ENCODE results near the gene AQP12B. TPM values are rescaled to one million over a fixed set of nuclear protein-coding genes. Genes with fewer than 3 reads are reported as not detected.

Gene AQP12B
- total RNA-seq, 1 donor, result not detected

GRCh38 chr2:240629968-240630770, 52.5 kb downstream of the AQP12B start:
- DNase-seq (ENCODE audit: low read depth), result no peak
- H3K4me3 ChIP-seq (ENCODE audit: low read depth, low read length), result no peak overlapping the region
- no peak for TF ChIP-seq CTCF (IDR thresholded peaks at IDR 0.05; ENCODE audit: insufficient read depth, low read depth, low read length)

- no peak overlapping the region for H3K4me3 ChIP-seq (ENCODE audit: low read depth, low read length)
- TF ChIP-seq CTCF (IDR thresholded peaks at IDR 0.05; ENCODE audit: insufficient read depth, low read depth, low read length), result no peak
- no peak for DNase-seq (ENCODE audit: low read depth)
Observed at GRCh38 chr2:240629619-240629967, 53.1 kb downstream of the AQP12B start.

DNA sequence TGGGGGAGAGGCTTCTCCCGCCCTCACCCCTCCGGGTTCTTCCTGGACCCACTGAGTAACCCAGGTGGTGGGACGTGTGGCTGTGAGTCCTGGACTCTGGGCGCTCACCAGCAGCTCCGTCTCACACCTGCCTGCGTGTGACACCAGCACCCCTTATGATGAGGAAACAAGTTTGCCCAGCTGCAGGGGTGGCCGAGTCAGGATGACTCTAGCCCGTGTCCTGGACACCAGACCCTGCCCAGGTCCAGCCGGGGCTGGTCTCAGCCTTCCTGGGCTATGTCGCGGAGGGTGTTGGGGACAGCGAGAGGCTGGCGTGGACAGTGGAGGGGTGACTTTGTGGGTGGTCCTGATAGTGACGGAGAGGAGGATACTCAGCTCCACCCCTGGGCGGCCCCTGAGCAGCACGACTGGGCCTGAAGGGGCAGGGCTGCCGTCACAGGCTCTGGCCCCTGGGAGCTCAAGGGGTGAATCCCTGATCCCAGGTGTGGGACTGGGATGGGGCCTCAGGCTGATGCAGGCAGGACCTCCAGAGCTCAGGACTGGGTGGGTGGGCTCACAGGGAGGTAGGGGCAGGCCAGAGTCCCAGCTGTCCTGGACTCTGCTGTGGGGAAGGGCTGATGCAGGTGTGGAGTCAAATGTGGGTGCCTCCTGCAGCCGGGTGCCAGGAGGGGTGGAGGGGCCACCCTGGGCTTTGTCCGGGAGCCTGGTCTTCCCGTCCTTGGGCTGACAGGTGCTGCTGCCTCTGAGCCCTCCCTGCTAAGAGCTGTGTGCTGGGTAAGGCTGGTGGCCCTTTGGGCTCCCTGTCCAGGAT, 53.7 kb downstream of the AQP12B start:
- no peak for DNase-seq (ENCODE audit: low read depth)
- TF ChIP-seq CTCF (IDR thresholded peaks at IDR 0.05; ENCODE audit: insufficient read depth, low read depth, low read length), result no peak
- H3K4me3 ChIP-seq (ENCODE audit: low read depth, low read length), result no peak overlapping the region

DNA sequence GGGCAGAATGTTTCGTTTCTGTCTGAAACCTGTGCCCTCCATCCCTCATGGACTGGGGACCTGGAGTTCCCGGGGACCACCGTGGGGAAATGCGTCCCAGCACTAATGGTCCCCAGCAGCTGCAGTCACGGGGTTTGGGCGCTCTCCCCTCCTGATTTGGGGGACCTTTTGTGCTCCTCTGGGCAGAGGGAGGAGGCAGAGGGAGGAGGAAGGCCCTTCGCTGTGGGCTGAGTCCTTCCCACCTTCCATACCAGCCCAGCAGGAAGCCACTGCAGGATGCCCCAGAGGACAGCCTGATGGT, 54.2 kb downstream of the AQP12B start:
- H3K4me3 ChIP-seq (ENCODE audit: low read depth, low read length), result no peak overlapping the region
- TF ChIP-seq CTCF (IDR thresholded peaks at IDR 0.05; ENCODE audit: insufficient read depth, low read depth, low read length), result no peak
- DNase-seq (ENCODE audit: low read depth), result no peak

DNA sequence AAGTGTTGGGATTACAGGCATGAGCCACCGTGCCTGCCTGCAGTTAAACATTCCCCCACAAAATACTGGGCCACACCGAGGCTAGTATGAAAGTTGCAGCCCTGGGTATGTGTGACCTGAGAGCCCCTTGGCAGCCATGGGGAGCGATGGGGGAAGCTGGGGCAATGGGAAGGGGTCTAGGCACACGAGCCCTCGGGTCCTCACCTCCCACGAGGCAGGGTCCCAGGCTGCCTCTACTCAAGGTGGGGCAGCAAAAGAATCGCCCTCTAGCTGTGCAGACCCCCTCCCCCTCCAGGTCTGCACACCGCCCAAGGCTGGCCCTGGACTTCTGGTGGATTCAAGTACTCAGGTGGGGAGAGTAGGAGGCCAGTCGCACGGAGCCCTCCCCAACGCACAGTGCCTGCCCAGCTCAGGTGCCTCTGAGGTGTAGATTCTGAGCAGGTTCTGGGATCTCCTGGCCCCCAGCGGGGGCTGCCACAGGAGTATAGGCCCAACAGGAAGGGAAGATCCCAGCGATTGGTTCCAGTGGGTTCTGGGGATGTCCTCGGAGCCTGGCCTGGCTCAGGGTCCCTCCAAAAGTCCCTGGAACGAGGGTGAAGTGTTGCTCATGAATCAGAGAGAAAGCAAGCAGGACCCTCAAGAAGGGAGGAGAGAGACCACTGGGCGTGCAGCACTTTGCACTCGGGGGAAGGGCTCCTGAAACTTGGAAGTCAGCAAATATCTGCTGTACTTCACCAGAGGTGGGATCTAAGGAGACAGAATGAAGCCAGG, 54.8 kb downstream of the AQP12B start:
- H3K4me3 ChIP-seq (ENCODE audit: low read depth, low read length), result no peak overlapping the region
- no peak for TF ChIP-seq CTCF (IDR thresholded peaks at IDR 0.05; ENCODE audit: insufficient read depth, low read depth, low read length)
- DNase-seq (ENCODE audit: low read depth), result no peak

DNA sequence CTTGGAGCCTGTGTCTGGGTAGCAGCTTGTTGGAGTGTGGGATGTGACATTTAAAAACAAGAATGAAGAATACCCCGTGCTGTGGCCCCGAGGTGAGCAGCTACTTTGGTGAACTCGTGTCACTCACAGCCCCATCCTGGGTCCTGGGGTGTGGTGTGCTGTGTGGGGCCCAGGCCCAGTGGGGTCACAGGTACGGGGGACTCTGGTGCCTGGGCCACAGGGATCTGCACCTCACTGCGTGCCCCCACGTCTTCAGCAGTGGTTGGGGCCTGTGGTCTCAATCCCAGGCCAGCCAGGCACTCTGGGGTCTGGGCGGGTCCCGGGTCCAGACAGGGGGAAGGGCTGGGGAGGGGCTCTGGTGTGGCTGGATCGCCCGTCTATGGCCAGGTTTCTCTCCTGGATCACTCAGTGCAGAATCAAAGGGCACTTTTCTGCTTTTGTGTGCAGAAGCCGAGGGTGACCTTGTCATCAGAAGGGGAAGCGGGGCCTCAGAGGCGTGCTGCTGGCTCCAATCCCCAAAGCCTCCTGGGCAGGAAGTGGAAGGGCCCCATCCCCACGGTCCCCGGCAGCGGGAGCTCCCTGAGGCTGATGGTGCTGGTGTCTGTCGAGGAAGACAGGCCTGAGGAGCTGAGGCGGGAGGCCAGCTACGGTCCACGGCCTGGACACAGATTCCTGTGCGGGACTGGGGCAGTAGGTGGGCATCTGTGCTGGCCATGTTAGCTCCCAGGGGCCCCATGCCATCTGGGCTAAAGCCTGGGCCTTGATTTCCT, 56.0 kb downstream of the AQP12B start:
- DNase-seq (ENCODE audit: low read depth), result no peak
- no peak for TF ChIP-seq CTCF (IDR thresholded peaks at IDR 0.05; ENCODE audit: insufficient read depth, low read depth, low read length)
- H3K4me3 ChIP-seq (ENCODE audit: low read depth, low read length), result no peak overlapping the region
